Pons (tissue), 1 donor: Measurements from ENCODE around the gene NARS2.

Source experiments
- DNase-seq: peaks from one replicate; pipeline ENCODE4 v3.0.0-alpha.2; 2016; ENCODE audit warnings: low spot score

Gene NARS2

GRCh38 chr11:78414321-78415051, 160.2 kb downstream of the NARS2 start:
- DNase-seq, result peak; percentile 45

- DNase-seq, result no peak
Observed at GRCh38 chr11:78408619-78409018, 166.0 kb downstream of the NARS2 start.

- DNase-seq, result no peak
Observed at GRCh38 chr11:78406568-78407196, 168.0 kb downstream of the NARS2 start.

GRCh38 chr11:78405805-78406204, 168.9 kb downstream of the NARS2 start:
- DNase-seq, result no peak

GRCh38 chr11:78403781-78404180, 170.9 kb downstream of the NARS2 start:
- DNase-seq, result no peak

GRCh38 chr11:78402847-78403246, 171.8 kb downstream of the NARS2 start:
- DNase-seq, result no peak

- DNase-seq, result no peak
Observed at GRCh38 chr11:78400702-78401101, 174.0 kb downstream of the NARS2 start.

- no peak for DNase-seq
Observed at GRCh38 chr11:78400116-78400515, 174.5 kb downstream of the NARS2 start.

GRCh38 chr11:78399136-78399535, 175.5 kb downstream of the NARS2 start:
- DNase-seq, result no peak

- DNase-seq, result no peak
Observed at GRCh38 chr11:78398715-78399114, 175.9 kb downstream of the NARS2 start.

- no peak for DNase-seq
Observed at GRCh38 chr11:78397398-78397797, 177.3 kb downstream of the NARS2 start.

GRCh38 chr11:78395597-78395996, 179.1 kb downstream of the NARS2 start:
- DNase-seq, result no peak

- no peak for DNase-seq
Observed at GRCh38 chr11:78392854-78393253, 181.8 kb downstream of the NARS2 start.

- no peak for DNase-seq
Observed at GRCh38 chr11:78391424-78391823, 183.2 kb downstream of the NARS2 start.

GRCh38 chr11:78390809-78391208, 183.9 kb downstream of the NARS2 start:
- peak; percentile 40 for DNase-seq

GRCh38 chr11:78386215-78386941, 188.3 kb downstream of the NARS2 start:
- no peak for DNase-seq
